ENCODE measurements around the gene GP1BA. TPM values are rescaled to one million over a fixed set of nuclear protein-coding genes. Genes with fewer than 3 reads are reported as not detected.

The GP1BA gene
- total RNA-seq (2022; extraction: Qiagen RNA extraction; ENCODE audit: low read depth): not detected in 5 replicates

GRCh38 chr17:4931963-4932362 lies at the start of gene GP1BA:
Gene GP1BA, plus strand, starts transcription at chr17:4932277. Its CDS starts 328 bp downstream, at chr17:4932605.

GRCh38 chr17:4899341-4900230 lies 32.5 kb upstream of the GP1BA start, which contains the start of gene C17orf107:
Gene C17orf107, plus strand, starts transcription at chr17:4899536. Its CDS starts 227 bp downstream, at chr17:4899763.

GRCh38 chr17:4903051-4903818 lies 28.8 kb upstream of the GP1BA start, which contains the start of gene CHRNE:
Gene CHRNE, minus strand, starts transcription at chr17:4903098. Its CDS starts 35 bp downstream, at chr17:4903063.

GRCh38 chr17:4939796-4940554 lies 7.9 kb downstream of the GP1BA start, which contains the start of the genes RNF167 and SLC25A11:
Gene RNF167, plus strand, starts transcription at chr17:4940268. Its CDS starts 642 bp downstream, at chr17:4940910.
Gene SLC25A11, minus strand, starts transcription at chr17:4940046. Its CDS starts 136 bp downstream, at chr17:4939910.

GRCh38 chr17:4948166-4948930 lies 16.3 kb downstream of the GP1BA start, which contains the start of gene PFN1:
Gene PFN1, minus strand, starts transcription at chr17:4948530. Its CDS starts 136 bp downstream, at chr17:4948394.

GRCh38 chr17:4950746-4951204 lies 18.7 kb downstream of the GP1BA start, which contains the start of gene ENO3:
Gene ENO3, plus strand, starts transcription at chr17:4951119. Its CDS starts 711 bp downstream, at chr17:4951830.

GRCh38 chr17:4967539-4968485 lies 35.7 kb downstream of the GP1BA start, which contains the start of gene SPAG7:
Gene SPAG7, minus strand, starts transcription at chr17:4967817. Its CDS starts 13 bp downstream, at chr17:4967804.

Other genes starting within 250 kb of the GP1BA start
- gene PELP1, start 228.1 kb upstream of the GP1BA start, total RNA-seq (2022; extraction: Qiagen RNA extraction; ENCODE audit: low read depth): 63.6 to 79.6 TPM (median 74.7 TPM) in 5 replicates
- gene ARRB2, start 221.6 kb upstream of the GP1BA start, total RNA-seq (2022; extraction: Qiagen RNA extraction; ENCODE audit: low read depth): 44.5 to 71.7 TPM (median 59.7 TPM) in 5 replicates
- gene MED11, start 200.8 kb upstream of the GP1BA start, total RNA-seq (2022; extraction: Qiagen RNA extraction; ENCODE audit: low read depth): 40.1 to 44.1 TPM (median 41.9 TPM) in 5 replicates
- gene ZMYND15, start 192.4 kb upstream of the GP1BA start, total RNA-seq (2022; extraction: Qiagen RNA extraction; ENCODE audit: low read depth): 0.16 to 0.74 TPM (median 0.28 TPM) in 5 replicates
- gene CXCL16, start 192.3 kb upstream of the GP1BA start, total RNA-seq (2022; extraction: Qiagen RNA extraction; ENCODE audit: low read depth): 13.2 to 20.3 TPM (median 18.2 TPM) in 5 replicates
- 0.40 to 1.3 TPM (median 0.70 TPM) in 5 replicates for gene TM4SF5, start 160.4 kb upstream of the GP1BA start, total RNA-seq (2022; extraction: Qiagen RNA extraction; ENCODE audit: low read depth)
- 0.78 to 1.4 TPM (median 0.85 TPM) in 5 replicates for gene VMO1, start 145.9 kb upstream of the GP1BA start, total RNA-seq (2022; extraction: Qiagen RNA extraction; ENCODE audit: low read depth)
- not detected in 5 replicates for gene GLTPD2, start 143.3 kb upstream of the GP1BA start, total RNA-seq (2022; extraction: Qiagen RNA extraction; ENCODE audit: low read depth)
- gene PSMB6, start 136.1 kb upstream of the GP1BA start, total RNA-seq (2022; extraction: Qiagen RNA extraction; ENCODE audit: low read depth): 459 to 505 TPM (median 496 TPM) in 5 replicates
- gene PLD2, start 125.1 kb upstream of the GP1BA start, total RNA-seq (2022; extraction: Qiagen RNA extraction; ENCODE audit: low read depth): 20.8 to 27.3 TPM (median 25.4 TPM) in 5 replicates
- 46.7 to 62.8 TPM (median 57.8 TPM) in 5 replicates for gene MINK1, start 98.9 kb upstream of the GP1BA start, total RNA-seq (2022; extraction: Qiagen RNA extraction; ENCODE audit: low read depth)
- gene C17orf107, start 32.7 kb upstream of the GP1BA start, total RNA-seq (2022; extraction: Qiagen RNA extraction; ENCODE audit: low read depth): 0.18 to 0.49 TPM (median 0.34 TPM) in 5 replicates
- 0.07 to 0.17 TPM in 2 of 5 replicates, not detected in the others for gene CHRNE, start 29.2 kb upstream of the GP1BA start, total RNA-seq (2022; extraction: Qiagen RNA extraction; ENCODE audit: low read depth)
- gene SLC25A11, start 7.8 kb downstream of the GP1BA start, total RNA-seq (2022; extraction: Qiagen RNA extraction; ENCODE audit: low read depth): 50.9 to 71.7 TPM (median 70.1 TPM) in 5 replicates
- 94.8 to 138 TPM (median 119 TPM) in 5 replicates for gene RNF167, start 8.0 kb downstream of the GP1BA start, total RNA-seq (2022; extraction: Qiagen RNA extraction; ENCODE audit: low read depth)
- gene PFN1, start 16.3 kb downstream of the GP1BA start, total RNA-seq (2022; extraction: Qiagen RNA extraction; ENCODE audit: low read depth): 2,657 to 2,903 TPM (median 2,762 TPM) in 5 replicates
- gene ENO3, start 18.8 kb downstream of the GP1BA start, total RNA-seq (2022; extraction: Qiagen RNA extraction; ENCODE audit: low read depth): 44.1 to 52.1 TPM (median 45.5 TPM) in 5 replicates
- gene SPAG7, start 35.5 kb downstream of the GP1BA start, total RNA-seq (2022; extraction: Qiagen RNA extraction; ENCODE audit: low read depth): 67.2 to 82.1 TPM (median 69.6 TPM) in 5 replicates
- 28.3 to 35.1 TPM (median 32.7 TPM) in 5 replicates for gene CAMTA2, start 55.4 kb downstream of the GP1BA start, total RNA-seq (2022; extraction: Qiagen RNA extraction; ENCODE audit: low read depth)
- 1.1 to 1.9 TPM (median 1.6 TPM) in 5 replicates for gene INCA1, start 65.2 kb downstream of the GP1BA start, total RNA-seq (2022; extraction: Qiagen RNA extraction; ENCODE audit: low read depth)
- 96.7 to 125 TPM (median 115 TPM) in 5 replicates for gene KIF1C, start 65.7 kb downstream of the GP1BA start, total RNA-seq (2022; extraction: Qiagen RNA extraction; ENCODE audit: low read depth)
- 0.42 to 1.0 TPM (median 0.70 TPM) in 5 replicates for gene SLC52A1, start 103.1 kb downstream of the GP1BA start, total RNA-seq (2022; extraction: Qiagen RNA extraction; ENCODE audit: low read depth)
- 0.69 to 1.3 TPM (median 1.0 TPM) in 5 replicates for gene ZFP3, start 146.2 kb downstream of the GP1BA start, total RNA-seq (2022; extraction: Qiagen RNA extraction; ENCODE audit: low read depth)
- gene ZNF232, start 179.6 kb downstream of the GP1BA start, total RNA-seq (2022; extraction: Qiagen RNA extraction; ENCODE audit: low read depth): 3.5 to 4.6 TPM (median 4.2 TPM) in 5 replicates
- 0.02 to 0.05 TPM (median 0.02 TPM) in 3 of 5 replicates, not detected in the others for gene USP6, start 183.8 kb downstream of the GP1BA start, total RNA-seq (2022; extraction: Qiagen RNA extraction; ENCODE audit: low read depth)

Measured in A549 treated with GW870086 at 1 μM for 4 hours (cell line).